PC-3 (cell line): ENCODE data around the gene KCNK10. TPM values are rescaled to one million over a fixed set of nuclear protein-coding genes. Genes with fewer than 3 reads are reported as not detected.
A peak's percentile ranks its signal among the peaks of the same experiment; 100 is the strongest.

ENCODE experiments used
- ATAC-seq: fragments of 200-7000 bp; cut with Tn5 transposase; 2 replicates; pipeline ENCODE4 v1.9.1; 2020; ENCODE audit warnings: mild to moderate bottlenecking, moderate library complexity
- BruUV-seq: library from RNA; stranded (reverse); fragments of 400-500 nt; replicated peaks from 2 replicates; lab custom pipeline; 2021; lab: Mats Ljungman, UMichigan
- CTCF ChIA-PET: fragments of 300-600 bp; sonication (Branson Sonifier 250); formaldehyde crosslinking; loops from one replicate; lab custom pipeline; 2022; ENCODE audit warnings: antibody characterized with exemption; lab: Charles Lee
- POLR2A ChIA-PET: fragments of 300-600 bp; sonication (Branson Sonifier 250); formaldehyde crosslinking; loops from one replicate; lab custom pipeline; 2022; ENCODE audit warnings: antibody characterized with exemption; ENCODE audit not compliant: unreplicated experiment; lab: Charles Lee
- DNase-seq: peaks from one replicate; pipeline ENCODE4 v3.0.0-alpha.2; 2015
- H2AFZ ChIP-seq: fragments of 300-600 bp; sonication (generic); 2 replicates; pipeline ENCODE4 v1.6.0; 2016; ENCODE audit warnings: antibody characterized with exemption, low read length
- H3F3A ChIP-seq: fragments of 300-600 bp; sonication (generic); one replicate; pipeline ENCODE4 v1.6.0; 2017; ENCODE audit warnings: antibody characterized with exemption, low read length, control low read depth, mild to moderate bottlenecking; ENCODE audit not compliant: unreplicated experiment
- H3K27ac ChIP-seq: fragments of 300-600 bp; sonication (generic); 2 replicates; pipeline ENCODE4 v1.5.1; 2016; ENCODE audit warnings: mild to moderate bottlenecking, low read length
- H3K27me3 ChIP-seq: fragments of 300-600 bp; sonication (generic); 2 replicates; pipeline ENCODE4 v1.6.1; 2016; ENCODE audit warnings: low read length, mixed read lengths
- H3K36me3 ChIP-seq: fragments of 300-600 bp; sonication (generic); 2 replicates; pipeline ENCODE4 v1.6.1; 2016; ENCODE audit warnings: low read depth, mixed run types, low read length, mixed read lengths
- H3K4me1 ChIP-seq: fragments of 300-600 bp; sonication (generic); 2 replicates; pipeline ENCODE4 v1.5.1; 2016; ENCODE audit warnings: low read length; ENCODE audit not compliant: insufficient read depth
- H3K4me2 ChIP-seq: fragments of 300-600 bp; sonication (generic); 2 replicates; pipeline ENCODE4 v1.6.0; 2016; ENCODE audit warnings: low read length
- H3K4me3 ChIP-seq: fragments of 300-600 bp; sonication (generic); 2 replicates; pipeline ENCODE4 v1.5.1; 2016; ENCODE audit warnings: mild to moderate bottlenecking, low read length, mixed read lengths
- H3K79me2 ChIP-seq: fragments of 300-600 bp; sonication (generic); 2 replicates; pipeline ENCODE4 v1.6.1; 2017; ENCODE audit warnings: low read length, mixed read lengths
- H3K9ac ChIP-seq: fragments of 300-600 bp; sonication (generic); 2 replicates; pipeline ENCODE4 v1.6.0; 2016; ENCODE audit warnings: mild to moderate bottlenecking, low read length
- H3K9me2 ChIP-seq: fragments of 300-600 bp; sonication (generic); replicated peaks from 2 replicates; pipeline ENCODE4 v1.6.1; 2016; ENCODE audit warnings: mixed run types, low read length, mixed read lengths
- H3K9me3 ChIP-seq: fragments of 300-600 bp; sonication (generic); 2 replicates; pipeline ENCODE4 v1.6.1; 2016; ENCODE audit warnings: low read length, mixed read lengths
- H4K20me1 ChIP-seq: fragments of 300-600 bp; sonication (generic); 2 replicates; pipeline ENCODE4 v1.6.1; 2016; ENCODE audit warnings: low read length, mixed read lengths
- EZH2 ChIP-seq: fragments of 300-600 bp; sonication (generic); IDR thresholded peaks from one replicate; pipeline ENCODE4 v1.6.1; 2017; ENCODE audit warnings: antibody characterized with exemption, mild to moderate bottlenecking, low read length; ENCODE audit not compliant: unreplicated experiment
- EZH2phosphoT487 ChIP-seq: fragments of 300-600 bp; sonication (generic); IDR thresholded peaks from 2 replicates; pipeline ENCODE4 v1.6.1; 2018; ENCODE audit warnings: mild to moderate bottlenecking, antibody characterized with exemption, low read length, borderline replicate concordance
- intact Hi-C: fragments of 100-400 bp; cut with micrococcal nuclease; formaldehyde crosslinking; loops from 2 replicates; pipeline ENCODE4 v1.9.0; 2023
- total RNA-seq: library from RNA; depleted of rRNA; stranded (reverse); fragments of >200 nt; gene quantifications from 2 replicates; pipeline ENCODE4 v1.2.3, GENCODE V29; 2014
- TF ChIP-seq, protein P1 (sequence below): fragments of 300-600 bp; sonication (generic); conservative IDR thresholded peaks from 2 replicates; pipeline ENCODE4 v1.5.1; 2017; ENCODE audit warnings: antibody characterized with exemption, low read depth, mild to moderate bottlenecking, low read length

The KCNK10 gene
- total RNA-seq, 1 experiment from 2014 or later, result not detected

DNA sequence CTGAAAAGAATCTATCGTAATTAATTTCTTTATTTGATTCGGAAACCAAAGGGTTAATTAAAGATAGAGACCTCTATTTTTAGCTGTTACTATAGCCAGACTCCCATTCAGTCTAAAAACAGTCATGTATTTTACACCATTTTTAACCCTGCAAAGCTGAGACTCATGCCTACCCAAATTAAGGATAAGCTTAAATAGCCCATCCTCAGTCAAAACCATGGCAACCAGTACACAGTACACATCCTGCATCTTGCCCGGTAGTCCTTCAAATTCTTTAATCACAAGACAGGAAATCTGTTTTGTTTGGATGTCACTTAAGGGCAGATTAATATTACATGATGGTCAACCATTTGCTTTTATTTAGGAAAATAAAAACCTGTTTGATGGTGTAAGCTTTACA lies 25.5 kb upstream of the KCNK10 start:
- no peak overlapping the region for H3K4me3 ChIP-seq
- no peaks in the 10 kb centered on the region for H3K9me3 ChIP-seq
- H3K79me2 ChIP-seq, result no peaks in the 10 kb centered on the region
- no peaks in the 10 kb centered on the region for H3K27me3 ChIP-seq
- no peaks in the 10 kb centered on the region for H4K20me1 ChIP-seq
- POLR2A ChIA-PET, result no interaction called here
- H3K4me2 ChIP-seq, result no peak overlapping the region
- no peak overlapping the region for H2AFZ ChIP-seq
- intact Hi-C loops, result loop anchor here (5.0 kb wide), 1 partner anchor 34 kb away; no protein-coding TSS in a partner anchor
- BruUV-seq, result no TSS peak
- TF ChIP-seq EZH2 (no peak), EZH2phosphoT487 (no peak)
- TF ChIP-seq, protein P1, sequence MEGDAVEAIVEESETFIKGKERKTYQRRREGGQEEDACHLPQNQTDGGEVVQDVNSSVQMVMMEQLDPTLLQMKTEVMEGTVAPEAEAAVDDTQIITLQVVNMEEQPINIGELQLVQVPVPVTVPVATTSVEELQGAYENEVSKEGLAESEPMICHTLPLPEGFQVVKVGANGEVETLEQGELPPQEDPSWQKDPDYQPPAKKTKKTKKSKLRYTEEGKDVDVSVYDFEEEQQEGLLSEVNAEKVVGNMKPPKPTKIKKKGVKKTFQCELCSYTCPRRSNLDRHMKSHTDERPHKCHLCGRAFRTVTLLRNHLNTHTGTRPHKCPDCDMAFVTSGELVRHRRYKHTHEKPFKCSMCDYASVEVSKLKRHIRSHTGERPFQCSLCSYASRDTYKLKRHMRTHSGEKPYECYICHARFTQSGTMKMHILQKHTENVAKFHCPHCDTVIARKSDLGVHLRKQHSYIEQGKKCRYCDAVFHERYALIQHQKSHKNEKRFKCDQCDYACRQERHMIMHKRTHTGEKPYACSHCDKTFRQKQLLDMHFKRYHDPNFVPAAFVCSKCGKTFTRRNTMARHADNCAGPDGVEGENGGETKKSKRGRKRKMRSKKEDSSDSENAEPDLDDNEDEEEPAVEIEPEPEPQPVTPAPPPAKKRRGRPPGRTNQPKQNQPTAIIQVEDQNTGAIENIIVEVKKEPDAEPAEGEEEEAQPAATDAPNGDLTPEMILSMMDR, result no peak
- no peak overlapping the region for H3K9ac ChIP-seq
- H3K4me1 ChIP-seq, result peaks cover 58% of the 10 kb centered on the region
- no peaks in the 10 kb centered on the region for H3K9me2 ChIP-seq
- DNase-seq, result no peak
- peaks cover 8% of the 10 kb centered on the region for H3F3A ChIP-seq
- ATAC-seq, result no peak
- no peak overlapping the region for H3K27ac ChIP-seq
- H3K36me3 ChIP-seq, result no peaks in the 10 kb centered on the region
- CTCF ChIA-PET, result no interaction called here

DNA sequence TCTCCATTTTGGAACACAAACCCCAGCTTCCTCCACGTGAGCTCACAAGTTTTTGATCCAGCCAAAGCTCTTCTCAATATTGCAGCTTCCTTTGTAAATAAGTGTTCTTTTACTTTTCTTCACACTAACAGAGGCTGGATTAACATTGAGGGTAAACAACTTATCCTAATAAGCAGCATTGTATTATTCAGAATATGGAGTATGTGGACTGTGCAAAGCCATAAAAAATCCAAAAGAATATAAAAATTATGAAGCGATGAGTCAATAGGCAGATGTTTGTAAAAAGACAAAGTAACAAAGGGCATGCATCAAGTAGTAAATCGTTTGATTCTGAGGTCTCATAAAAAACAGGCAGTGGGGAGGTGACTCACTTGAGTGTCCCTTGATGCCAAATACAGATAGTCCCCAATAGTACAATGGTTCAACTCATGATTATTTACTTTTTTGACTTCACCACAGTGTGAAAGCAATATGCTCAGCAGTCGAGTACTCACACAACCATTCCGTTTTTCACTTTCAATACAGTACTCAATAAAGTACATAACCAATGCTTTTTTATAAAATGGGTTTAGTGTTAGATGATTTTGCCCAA lies 23.1 kb upstream of the KCNK10 start:
- ATAC-seq, result peak; percentile 94
- Histone ChIP-seq H3K4me2 (peak overlapping the region; percentile 84), H3K4me1 (peaks cover 35% of the 10 kb centered on the region), H2AFZ (peak overlapping the region; percentile 25; the same call in 1 of the 2 replicates), H3K36me3 (no peaks in the 10 kb centered on the region), H4K20me1 (no peaks in the 10 kb centered on the region), H3K79me2 (no peaks in the 10 kb centered on the region), H3K4me3 (peak overlapping the region; percentile 50), H3F3A (peaks cover 8% of the 10 kb centered on the region), H3K9me3 (no peaks in the 10 kb centered on the region), H3K27me3 (no peaks in the 10 kb centered on the region), H3K9ac (peak overlapping the region; percentile 75), H3K9me2 (no peaks in the 10 kb centered on the region), H3K27ac (peak overlapping the region; percentile 98)
- no TSS peak for BruUV-seq
- TF ChIP-seq EZH2, result no peak
- TF ChIP-seq, protein P1, result no peak
- no peak for TF ChIP-seq EZH2phosphoT487
- ChIA-PET POLR2A (interaction anchor here (0.6 kb wide), 1 partner anchor 331 kb away, joined by 3 read pairs; no protein-coding TSS in a partner anchor), CTCF (interaction anchor here (0.6 to 0.9 kb wide), 2 partner anchors 110 to 550 kb away, joined by 3 to 4 read pairs; no protein-coding TSS in a partner anchor)
- peak; percentile 96 for DNase-seq
- intact Hi-C loops, result loop anchor here (5.0 kb wide), 1 partner anchor 36 kb away; no protein-coding TSS in a partner anchor

DNA sequence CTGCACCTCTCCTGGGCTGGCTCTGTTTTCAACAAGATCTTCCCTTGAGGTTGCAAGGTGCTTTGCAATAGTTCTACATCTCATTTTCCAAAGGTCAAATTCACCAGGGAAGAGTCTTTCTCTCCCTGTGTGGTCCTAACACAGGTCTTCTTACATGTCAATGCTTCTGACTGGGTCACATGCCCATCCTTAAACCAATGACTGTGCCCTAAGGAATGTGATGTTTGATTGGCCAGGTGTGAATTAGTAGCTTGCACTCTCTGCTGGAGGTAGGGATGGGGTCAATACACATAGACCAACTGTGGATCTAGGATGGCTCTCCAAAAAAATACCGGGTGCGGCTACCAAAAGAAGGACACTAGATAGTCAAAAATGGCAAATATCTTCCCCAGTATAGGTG lies 19.9 kb upstream of the KCNK10 start:
- intact Hi-C loops, result no loop called here
- no peak overlapping the region for H3K4me3 ChIP-seq
- H2AFZ ChIP-seq, result no peak overlapping the region
- no peaks in the 10 kb centered on the region for H3K79me2 ChIP-seq
- peaks cover 29% of the 10 kb centered on the region for H3K4me1 ChIP-seq
- no peak overlapping the region for H3K27ac ChIP-seq
- peaks cover 8% of the 10 kb centered on the region for H3F3A ChIP-seq
- no peaks in the 10 kb centered on the region for H3K27me3 ChIP-seq
- TF ChIP-seq EZH2, result no peak
- TF ChIP-seq EZH2phosphoT487, result no peak
- TF ChIP-seq, protein P1, result no peak
- H3K9ac ChIP-seq, result no peak overlapping the region
- POLR2A ChIA-PET, result no interaction called here
- H3K9me2 ChIP-seq, result no peaks in the 10 kb centered on the region
- no peaks in the 10 kb centered on the region for H3K36me3 ChIP-seq
- CTCF ChIA-PET, result no interaction called here
- ATAC-seq (no peak), DNase-seq (no peak)
- H4K20me1 ChIP-seq, result no peaks in the 10 kb centered on the region
- BruUV-seq, result no TSS peak
- no peak overlapping the region for H3K4me2 ChIP-seq
- no peaks in the 10 kb centered on the region for H3K9me3 ChIP-seq
